ENCODE data around the gene CNTN4. TPM values are rescaled to one million over a fixed set of nuclear protein-coding genes. Genes with fewer than 3 reads are reported as not detected.

Gene CNTN4
- total RNA-seq, 1 donor from 2014 or later: 5.2 TPM

- Histone ChIP-seq H3K9me3 (ENCODE audit: low read depth) (no peaks in the 10 kb centered on the region), H3K79me2 (ENCODE audit: low read depth) (no peaks in the 10 kb centered on the region), H3K4me1 (peaks cover 3% of the 10 kb centered on the region), H3K9ac (no peak overlapping the region), H3K4me2 (no peak overlapping the region), H4K20me1 (ENCODE audit: low read depth) (no peaks in the 10 kb centered on the region), H3F3A (ENCODE audit: low read depth) (no peaks in the 10 kb centered on the region), H2AFZ (replicated peaks) (no peak overlapping the region), H3K27ac (no peak overlapping the region), H3K36me3 (no peaks in the 10 kb centered on the region), H3K4me3 (no peak overlapping the region), H3K27me3 (no peaks in the 10 kb centered on the region)
- TF ChIP-seq EZH2 (IDR thresholded peaks at IDR 0.05): no peak
- no peak for TF ChIP-seq CTCF (IDR thresholded peaks at IDR 0.05)
- no peak for TF ChIP-seq EZH2phosphoT487 (IDR thresholded peaks at IDR 0.05)
- peaks cover 2% of the 10 kb centered on the region for H3K9me3 Mint-ChIP-seq
- peaks cover 8% of the 10 kb centered on the region for H3K27me3 Mint-ChIP-seq (ENCODE audit: insufficient read depth, low read depth)
- no peak overlapping the region for H3K4me3 Mint-ChIP-seq
- no peaks in the 10 kb centered on the region for H3K36me3 Mint-ChIP-seq
- H3K4me1 Mint-ChIP-seq: peaks cover 10% of the 10 kb centered on the region
- DNase-seq (ENCODE audit: low spot score): no peak
- H3K27ac Mint-ChIP-seq: no peak overlapping the region
These were observed 777.0 kb downstream of the CNTN4 start for GRCh38 chr3:2875699-2876098.

GRCh38 chr3:2876362-2876761, 777.7 kb downstream of the CNTN4 start:
- no peaks in the 10 kb centered on the region for H3K9me3 ChIP-seq (ENCODE audit: low read depth)
- Mint-ChIP-seq H3K9me3 (peaks cover 2% of the 10 kb centered on the region), H3K36me3 (no peaks in the 10 kb centered on the region), H3K4me3 (no peak overlapping the region), H3K27me3 (ENCODE audit: insufficient read depth, low read depth) (peaks cover 8% of the 10 kb centered on the region), H3K27ac (no peak overlapping the region), H3K4me1 (peaks cover 12% of the 10 kb centered on the region)
- H3K79me2 ChIP-seq (ENCODE audit: low read depth): no peaks in the 10 kb centered on the region
- no peak overlapping the region for H3K4me2 ChIP-seq
- H3K27ac ChIP-seq: no peak overlapping the region
- H3K4me3 ChIP-seq: no peak overlapping the region
- H4K20me1 ChIP-seq (ENCODE audit: low read depth): no peaks in the 10 kb centered on the region
- no peaks in the 10 kb centered on the region for H3K27me3 ChIP-seq
- no peak for DNase-seq (ENCODE audit: low spot score)
- H3K4me1 ChIP-seq: peaks cover 3% of the 10 kb centered on the region
- H3F3A ChIP-seq (ENCODE audit: low read depth): no peaks in the 10 kb centered on the region
- no peaks in the 10 kb centered on the region for H3K36me3 ChIP-seq
- TF ChIP-seq CTCF (IDR thresholded peaks at IDR 0.05) (no peak), EZH2phosphoT487 (IDR thresholded peaks at IDR 0.05) (no peak), EZH2 (IDR thresholded peaks at IDR 0.05) (no peak)
- no peak overlapping the region for H3K9ac ChIP-seq
- no peak overlapping the region for H2AFZ ChIP-seq (replicated peaks)

- Mint-ChIP-seq H3K9me3 (peaks cover 2% of the 10 kb centered on the region), H3K27ac (no peak overlapping the region), H3K4me3 (no peak overlapping the region), H3K4me1 (peaks cover 22% of the 10 kb centered on the region), H3K36me3 (no peaks in the 10 kb centered on the region), H3K27me3 (ENCODE audit: insufficient read depth, low read depth) (peaks cover 8% of the 10 kb centered on the region)
- peaks cover 3% of the 10 kb centered on the region for H3K4me1 ChIP-seq
- H3K27ac ChIP-seq: no peak overlapping the region
- no peak overlapping the region for H3K4me2 ChIP-seq
- TF ChIP-seq CTCF (IDR thresholded peaks at IDR 0.05) (no peak), EZH2phosphoT487 (IDR thresholded peaks at IDR 0.05) (no peak), EZH2 (IDR thresholded peaks at IDR 0.05) (no peak)
- H4K20me1 ChIP-seq (ENCODE audit: low read depth): no peaks in the 10 kb centered on the region
- no peaks in the 10 kb centered on the region for H3K9me3 ChIP-seq (ENCODE audit: low read depth)
- no peak for DNase-seq (ENCODE audit: low spot score)
- no peaks in the 10 kb centered on the region for H3F3A ChIP-seq (ENCODE audit: low read depth)
- no peak overlapping the region for H3K9ac ChIP-seq
- no peak overlapping the region for H3K4me3 ChIP-seq
- H3K36me3 ChIP-seq: no peaks in the 10 kb centered on the region
- H2AFZ ChIP-seq (replicated peaks): no peak overlapping the region
- no peaks in the 10 kb centered on the region for H3K79me2 ChIP-seq (ENCODE audit: low read depth)
- H3K27me3 ChIP-seq: no peaks in the 10 kb centered on the region
These were observed 780.4 kb downstream of the CNTN4 start for GRCh38 chr3:2879023-2879422.
